Keratinocyte (primary cell): Measurements from ENCODE around the gene GAS6. TPM values are rescaled to one million over a fixed set of nuclear protein-coding genes. Genes with fewer than 3 reads are reported as not detected.

ENCODE experiments used
- DNase-seq: peaks from one replicate; pipeline ENCODE4 v3.0.0-alpha.2; 2011; ENCODE audit warnings: low read depth, missing footprints, low spot score
- FAIRE-seq: peaks from 2 replicates; lab custom pipeline; 2011; peaks lifted over from hg19 to GRCh38; lab: Jason Lieb, UNC
- H2AFZ ChIP-seq: 2 replicates; pipeline ENCODE4 v1.6.0; 2012; ENCODE audit warnings: low read length, control low read depth, inconsistent platforms; ENCODE audit not compliant: control insufficient read depth
- H3K27ac ChIP-seq: 2 replicates; pipeline ENCODE4 v1.5.1; 2011; ENCODE audit warnings: low read length; ENCODE audit not compliant: control insufficient read depth, insufficient read depth
- H3K27me3 ChIP-seq: 3 replicates; pipeline ENCODE4 v1.6.0; 2011; ENCODE audit warnings: low read length; ENCODE audit not compliant: control insufficient read depth, insufficient read depth; ENCODE audit errors: extremely low read depth
- H3K36me3 ChIP-seq, 2 experiments: 2 replicates in 1 of 2; 3 replicates in 1 of 2; pipeline ENCODE4 v1.5.1; 2011; ENCODE audit warnings: low read length in 2 of 2, mild to moderate bottlenecking in 1 of 2; ENCODE audit not compliant: control insufficient read depth in 2 of 2, insufficient read depth in 2 of 2; ENCODE audit errors: extremely low read depth in 1 of 2
- H3K4me1 ChIP-seq: 3 replicates; pipeline ENCODE4 v1.5.1; 2011; ENCODE audit warnings: low read length; ENCODE audit not compliant: control insufficient read depth, insufficient read depth; ENCODE audit errors: extremely low read depth
- H3K4me2 ChIP-seq: 3 replicates; pipeline ENCODE4 v1.6.0; 2011; ENCODE audit warnings: low read depth, low read length; ENCODE audit not compliant: control insufficient read depth, insufficient read depth; ENCODE audit errors: extremely low read depth
- H3K4me3 ChIP-seq, 3 experiments: fragments of 200-600 bp in 1 of 3; sonication (generic) in 1 of 3; 2 replicates in 2 of 3; 3 replicates in 1 of 3; pipeline ENCODE4 v1.5.1; 2011 to 2016; ENCODE audit warnings: low read length in 3 of 3, mild to moderate bottlenecking in 3 of 3, control low read depth in 2 of 3, inconsistent platforms in 1 of 3, low read depth in 1 of 3, mixed read lengths in 1 of 3, mixed run types in 1 of 3, moderate library complexity in 1 of 3; ENCODE audit not compliant: control insufficient read depth in 2 of 3, insufficient read depth in 2 of 3; ENCODE audit errors: extremely low read depth in 1 of 3
- H3K79me2 ChIP-seq: 2 replicates; pipeline ENCODE4 v1.6.0; 2012; ENCODE audit warnings: low read length; ENCODE audit not compliant: control insufficient read depth, insufficient read depth
- H3K9ac ChIP-seq: 3 replicates; pipeline ENCODE4 v1.6.0; 2011; ENCODE audit warnings: low read length; ENCODE audit not compliant: control insufficient read depth, insufficient read depth; ENCODE audit errors: extremely low read depth
- H3K9me1 ChIP-seq: 3 replicates; pipeline ENCODE4 v1.6.0; 2011; ENCODE audit warnings: low read length; ENCODE audit not compliant: control insufficient read depth, insufficient read depth; ENCODE audit errors: extremely low read depth
- H3K9me3 ChIP-seq: 2 replicates; pipeline ENCODE4 v1.5.1; 2012; ENCODE audit warnings: low read depth, low read length; ENCODE audit not compliant: control insufficient read depth
- H4K20me1 ChIP-seq: 3 replicates; pipeline ENCODE4 v1.6.0; 2011; ENCODE audit warnings: low read length; ENCODE audit not compliant: control insufficient read depth, insufficient read depth; ENCODE audit errors: extremely low read depth
- EZH2 ChIP-seq: IDR thresholded peaks from one replicate; pipeline ENCODE4 v1.6.1; 2012; ENCODE audit warnings: inconsistent platforms, mild to moderate bottlenecking, low read length, moderate library complexity
- dilution Hi-C: fragments of 300-500 bp; cut with MboI; formaldehyde crosslinking; loops from one replicate; pipeline ENCODE4 v1.7.0; 2020; ENCODE audit warnings: low sequenced_read_pairs; ENCODE audit not compliant: extremely low pct_ligation_motif_present
- polyA plus RNA-seq, 5 experiments: library from polyadenylated mRNA; depleted of rRNA in 3 of 5; stranded (reverse) in 3 of 5; stranded (forward) in 1 of 5; unstranded in 1 of 5; fragments of >200 nt; gene quantifications; 1 replicate in 1 of 5; 2 replicates in 3 of 5; 3 replicates in 1 of 5; pipeline versions ENCODE4 v1.2.1 to v1.2.3, GENCODE V29; 2011 to 2012; ENCODE audit warnings: missing spikeins in 2 of 5, low read depth in 1 of 5, low replicate concordance in 1 of 5
- TF ChIP-seq, protein P1 (sequence below), 3 experiments: IDR thresholded peaks in 1 of 3; conservative IDR thresholded peaks in 1 of 3; optimal IDR thresholded peaks in 1 of 3; 2 replicates in 2 of 3; 3 replicates in 1 of 3; pipeline versions ENCODE3 to v1.5.1; 2011; ENCODE audit warnings: low read length in 3 of 3, mild to moderate bottlenecking in 3 of 3, moderate library complexity in 2 of 3, control low read depth in 1 of 3, inconsistent platforms in 1 of 3; ENCODE audit not compliant: insufficient read depth in 2 of 3; ENCODE audit errors: extremely low read depth in 1 of 3

Gene GAS6
- polyA plus RNA-seq, 1 donor (not counting 4 experiments of a cell fraction or from before 2014, with no cell fraction given) = 163 TPM

DNA sequence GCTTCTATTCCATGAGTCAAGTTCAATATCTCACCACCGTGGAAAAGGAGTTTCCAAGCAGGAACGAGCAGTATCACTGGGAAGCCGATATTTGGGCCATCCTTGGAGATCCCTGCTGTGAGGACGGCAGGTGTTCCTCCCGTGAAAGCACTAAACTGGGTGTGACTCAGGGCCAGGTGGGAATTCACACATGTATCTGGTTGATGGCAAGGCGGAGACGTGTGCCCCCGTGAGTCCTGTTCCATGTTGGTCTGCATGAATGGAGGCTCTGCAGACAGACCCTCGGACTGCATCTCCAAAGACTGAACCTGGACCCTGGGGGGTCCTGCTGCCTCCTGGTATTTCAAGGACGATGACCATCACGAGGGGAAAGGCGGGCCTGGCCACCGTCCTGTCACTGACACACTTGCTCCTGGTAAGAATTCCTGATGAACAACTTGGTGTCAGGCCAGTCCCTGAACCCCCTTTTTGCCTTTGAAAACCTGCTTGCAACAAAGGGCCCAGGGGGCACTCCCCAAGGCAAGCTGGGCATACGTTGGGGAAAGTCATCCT, 22.8 kb upstream of the GAS6 start:
- FAIRE-seq = no peak
- no peaks in the 10 kb centered on the region for H4K20me1 ChIP-seq
- dilution Hi-C loops = no loop called here

DNA sequence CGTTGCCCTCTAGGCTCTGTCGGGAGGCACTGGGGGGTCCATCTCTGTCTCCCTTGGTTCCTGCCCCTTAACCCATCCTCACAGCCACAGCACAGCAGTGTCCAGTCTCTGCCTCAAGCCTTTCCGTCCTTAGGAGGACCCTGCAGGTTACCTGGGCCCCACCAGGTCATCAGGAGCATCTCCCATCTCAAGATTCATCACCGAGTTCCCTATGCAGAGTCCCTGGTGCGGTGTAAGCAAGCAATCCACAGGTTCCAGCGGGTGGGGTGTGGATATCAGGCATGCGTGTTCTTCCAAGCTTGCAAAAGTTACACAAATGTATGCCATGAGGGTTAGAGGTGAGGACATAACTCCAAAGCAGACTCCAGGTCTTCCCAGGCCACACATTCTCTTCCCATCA, 20.9 kb upstream of the GAS6 start:
- no peak overlapping the region for H3K9ac ChIP-seq
- dilution Hi-C loops = no loop called here
- no peaks in the 10 kb centered on the region for H3K79me2 ChIP-seq
- no peaks in the 10 kb centered on the region for H3K9me3 ChIP-seq
- H3K27me3 ChIP-seq = no peaks in the 10 kb centered on the region
- TF ChIP-seq EZH2 = no peak
- TF ChIP-seq, protein P1, sequence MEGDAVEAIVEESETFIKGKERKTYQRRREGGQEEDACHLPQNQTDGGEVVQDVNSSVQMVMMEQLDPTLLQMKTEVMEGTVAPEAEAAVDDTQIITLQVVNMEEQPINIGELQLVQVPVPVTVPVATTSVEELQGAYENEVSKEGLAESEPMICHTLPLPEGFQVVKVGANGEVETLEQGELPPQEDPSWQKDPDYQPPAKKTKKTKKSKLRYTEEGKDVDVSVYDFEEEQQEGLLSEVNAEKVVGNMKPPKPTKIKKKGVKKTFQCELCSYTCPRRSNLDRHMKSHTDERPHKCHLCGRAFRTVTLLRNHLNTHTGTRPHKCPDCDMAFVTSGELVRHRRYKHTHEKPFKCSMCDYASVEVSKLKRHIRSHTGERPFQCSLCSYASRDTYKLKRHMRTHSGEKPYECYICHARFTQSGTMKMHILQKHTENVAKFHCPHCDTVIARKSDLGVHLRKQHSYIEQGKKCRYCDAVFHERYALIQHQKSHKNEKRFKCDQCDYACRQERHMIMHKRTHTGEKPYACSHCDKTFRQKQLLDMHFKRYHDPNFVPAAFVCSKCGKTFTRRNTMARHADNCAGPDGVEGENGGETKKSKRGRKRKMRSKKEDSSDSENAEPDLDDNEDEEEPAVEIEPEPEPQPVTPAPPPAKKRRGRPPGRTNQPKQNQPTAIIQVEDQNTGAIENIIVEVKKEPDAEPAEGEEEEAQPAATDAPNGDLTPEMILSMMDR (optimal IDR thresholded peaks at IDR 0.05 in 1 of 3, IDR thresholded peaks at IDR 0.05 in 1 of 3, conservative IDR thresholded peaks at IDR 0.05 in 1 of 3; ENCODE audit: extremely low read depth in 1 of 3, insufficient read depth in 2 of 3, low read length in 3 of 3) = no peak
- no peak overlapping the region for H3K27ac ChIP-seq
- H3K9me1 ChIP-seq = no peaks in the 10 kb centered on the region
- peaks cover 18% of the 10 kb centered on the region for H3K4me1 ChIP-seq
- FAIRE-seq (no peak), DNase-seq (no peak)
- no peaks in the 10 kb centered on the region for H4K20me1 ChIP-seq
- no peak overlapping the region for H3K4me3 ChIP-seq
- H3K4me2 ChIP-seq = no peak overlapping the region
- H3K36me3 ChIP-seq = no peaks in the 10 kb centered on the region
- no peak overlapping the region for H2AFZ ChIP-seq

More for the DNA sequence above, 22.8 kb upstream of the GAS6 start:
- no peak overlapping the region for H3K27ac ChIP-seq
- no peak overlapping the region for H3K4me2 ChIP-seq
- no peak overlapping the region for H2AFZ ChIP-seq
- TF ChIP-seq, protein P1 (optimal IDR thresholded peaks at IDR 0.05 in 1 of 3, IDR thresholded peaks at IDR 0.05 in 1 of 3, conservative IDR thresholded peaks at IDR 0.05 in 1 of 3; ENCODE audit: extremely low read depth in 1 of 3, insufficient read depth in 2 of 3, low read length in 3 of 3) = no peak
- TF ChIP-seq EZH2 = no peak
- no peaks in the 10 kb centered on the region for H3K27me3 ChIP-seq
- DNase-seq = no peak
- H3K36me3 ChIP-seq = no peaks in the 10 kb centered on the region
- no peak overlapping the region for H3K9ac ChIP-seq
- no peak overlapping the region for H3K4me3 ChIP-seq
- H3K4me1 ChIP-seq = peaks cover 13% of the 10 kb centered on the region
- no peaks in the 10 kb centered on the region for H3K9me1 ChIP-seq
- no peaks in the 10 kb centered on the region for H3K9me3 ChIP-seq
- no peaks in the 10 kb centered on the region for H3K79me2 ChIP-seq
